A673 (cell line): Measurements from ENCODE around the gene HRH1.

Source experiments
- EZH2 ChIP-seq: fragments of 200-600 bp; sonication (generic); IDR thresholded peaks from 2 replicates; pipeline ENCODE4 v1.6.1; 2017; ENCODE audit warnings: borderline replicate concordance, low read depth, mild to moderate bottlenecking, mixed read lengths, antibody characterized with exemption, low read length; ENCODE audit not compliant: poor library complexity, severe bottlenecking
- TF ChIP-seq, protein P1 (sequence below): fragments of 300-800, 200-600 bp; sonication (generic); conservative IDR thresholded peaks from 2 replicates; pipeline ENCODE4 v1.5.1; 2017; ENCODE audit warnings: low read depth, mild to moderate bottlenecking, antibody characterized with exemption, low read length, moderate library complexity, mixed read lengths

- TF ChIP-seq, protein P1, sequence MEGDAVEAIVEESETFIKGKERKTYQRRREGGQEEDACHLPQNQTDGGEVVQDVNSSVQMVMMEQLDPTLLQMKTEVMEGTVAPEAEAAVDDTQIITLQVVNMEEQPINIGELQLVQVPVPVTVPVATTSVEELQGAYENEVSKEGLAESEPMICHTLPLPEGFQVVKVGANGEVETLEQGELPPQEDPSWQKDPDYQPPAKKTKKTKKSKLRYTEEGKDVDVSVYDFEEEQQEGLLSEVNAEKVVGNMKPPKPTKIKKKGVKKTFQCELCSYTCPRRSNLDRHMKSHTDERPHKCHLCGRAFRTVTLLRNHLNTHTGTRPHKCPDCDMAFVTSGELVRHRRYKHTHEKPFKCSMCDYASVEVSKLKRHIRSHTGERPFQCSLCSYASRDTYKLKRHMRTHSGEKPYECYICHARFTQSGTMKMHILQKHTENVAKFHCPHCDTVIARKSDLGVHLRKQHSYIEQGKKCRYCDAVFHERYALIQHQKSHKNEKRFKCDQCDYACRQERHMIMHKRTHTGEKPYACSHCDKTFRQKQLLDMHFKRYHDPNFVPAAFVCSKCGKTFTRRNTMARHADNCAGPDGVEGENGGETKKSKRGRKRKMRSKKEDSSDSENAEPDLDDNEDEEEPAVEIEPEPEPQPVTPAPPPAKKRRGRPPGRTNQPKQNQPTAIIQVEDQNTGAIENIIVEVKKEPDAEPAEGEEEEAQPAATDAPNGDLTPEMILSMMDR = no peak
- no peak for TF ChIP-seq EZH2
These were observed 34.0 kb upstream of the HRH1 start for GRCh38 chr3:11120091-11120805.
